IMR-90 (cell line): ENCODE results near the gene SPRR4. TPM values are rescaled to one million over a fixed set of nuclear protein-coding genes. Genes with fewer than 3 reads are reported as not detected.

Experiments
- ATAC-seq: fragments of 200-7000 bp; cut with Tn5 transposase; 2 replicates; pipeline ENCODE4 v1.9.1; 2020; ENCODE audit warnings: low read depth, mild to moderate bottlenecking, moderate library complexity
- BruUV-seq: library from RNA; stranded (reverse); fragments of 400-500 nt; replicated peaks from 2 replicates; lab custom pipeline; 2021; lab: Mats Ljungman, UMichigan
- CTCF ChIA-PET: fragments of 300-600 bp; formaldehyde crosslinking; extraction: SDS; loops from one replicate; lab custom pipeline; 2021; ENCODE audit warnings: antibody characterized with exemption; lab: Yijun Ruan, JAX
- POLR2A ChIA-PET: fragments of 300-600 bp; sonication (Branson Sonifier 250); formaldehyde crosslinking; loops from one replicate; lab custom pipeline; 2022; ENCODE audit warnings: antibody characterized with exemption; ENCODE audit not compliant: unreplicated experiment; lab: Charles Lee
- DNase-seq: peaks from one replicate; pipeline ENCODE4 v3.0.0; 2013
- H2AFZ ChIP-seq: replicated peaks from 2 replicates; pipeline ENCODE3; 2013; ENCODE audit warnings: low read length, mild to moderate bottlenecking; ENCODE audit not compliant: poor library complexity
- H2AK5ac ChIP-seq: 2 replicates; pipeline ENCODE4 v1.6.1; 2013; ENCODE audit warnings: low read depth, low read length, inconsistent platforms
- H2AK9ac ChIP-seq: replicated peaks from 2 replicates; pipeline ENCODE3; 2013; ENCODE audit warnings: mild to moderate bottlenecking, low read depth, low read length, moderate library complexity; ENCODE audit not compliant: poor library complexity
- H2BK120ac ChIP-seq: 2 replicates; pipeline ENCODE4 v1.6.1; 2013; ENCODE audit warnings: low read depth, low read length, inconsistent platforms
- H2BK15ac ChIP-seq: 3 replicates; pipeline ENCODE4 v1.6.1; 2013; ENCODE audit warnings: low read depth, low read length, inconsistent platforms
- H2BK20ac ChIP-seq: 2 replicates; pipeline ENCODE4 v1.6.1; 2013; ENCODE audit warnings: low read depth, mild to moderate bottlenecking, inconsistent platforms, low read length, moderate library complexity
- H2BK5ac ChIP-seq: 2 replicates; pipeline ENCODE4 v1.6.1; 2013; ENCODE audit warnings: mild to moderate bottlenecking, low read depth, low read length, inconsistent platforms; ENCODE audit not compliant: poor library complexity, severe bottlenecking
- H3K14ac ChIP-seq: replicated peaks from 2 replicates; pipeline ENCODE4 v1.6.1; 2013; ENCODE audit warnings: low read depth, low read length, inconsistent platforms
- H3K18ac ChIP-seq: 2 replicates; pipeline ENCODE4 v1.6.1; 2013; ENCODE audit warnings: low read depth, low read length, control low read depth
- H3K23ac ChIP-seq: 2 replicates; pipeline ENCODE4 v1.6.1; 2013; ENCODE audit warnings: low read depth, low read length, inconsistent platforms
- H3K27ac ChIP-seq: 2 replicates; pipeline ENCODE4 v1.5.1; 2013; ENCODE audit warnings: mild to moderate bottlenecking, control low read depth, low read length; ENCODE audit not compliant: insufficient read depth
- H3K27me3 ChIP-seq: 2 replicates; pipeline ENCODE4 v1.6.1; 2013; ENCODE audit warnings: low read length; ENCODE audit not compliant: control insufficient read depth, insufficient read depth
- H3K36me3 ChIP-seq: 2 replicates; pipeline ENCODE4 v1.6.1; 2013; ENCODE audit warnings: low read length, mixed read lengths; ENCODE audit not compliant: control insufficient read depth, insufficient read depth
- H3K4ac ChIP-seq: 2 replicates; pipeline ENCODE4 v1.6.1; 2013; ENCODE audit warnings: low read depth, low read length, inconsistent platforms
- H3K4me1 ChIP-seq: 2 replicates; pipeline ENCODE4 v1.6.1; 2013; ENCODE audit warnings: low read length, mixed read lengths; ENCODE audit not compliant: control insufficient read depth, insufficient read depth
- H3K4me2 ChIP-seq: 2 replicates; pipeline ENCODE4 v1.6.1; 2013; ENCODE audit warnings: low read depth, mild to moderate bottlenecking, control low read depth, low read length, moderate library complexity
- H3K4me3 ChIP-seq: 2 replicates; pipeline ENCODE4 v1.5.1; 2013; ENCODE audit warnings: low read depth, mild to moderate bottlenecking, control low read depth, low read length, moderate library complexity; ENCODE audit not compliant: insufficient read depth
- H3K56ac ChIP-seq: 2 replicates; pipeline ENCODE4 v1.6.1; 2013; ENCODE audit warnings: low read length, inconsistent platforms; ENCODE audit not compliant: insufficient read depth; ENCODE audit errors: extremely low read depth
- H3K79me1 ChIP-seq, 2 experiments: 2 replicates each; pipeline ENCODE4 v1.6.1; 2013; ENCODE audit warnings: low read length in 2 of 2, inconsistent platforms in 1 of 2, low read depth in 1 of 2
- H3K9ac ChIP-seq: 2 replicates; pipeline ENCODE4 v1.6.1; 2013; ENCODE audit warnings: low read depth, low read length, control low read depth
- H3K9me1 ChIP-seq: 2 replicates; pipeline ENCODE4 v1.6.1; 2013; ENCODE audit warnings: low read length, inconsistent platforms; ENCODE audit not compliant: insufficient read depth
- H3K9me3 ChIP-seq: 2 replicates; pipeline ENCODE4 v1.6.1; 2013; ENCODE audit warnings: low read length; ENCODE audit not compliant: control insufficient read depth, insufficient read depth
- H4K20me1 ChIP-seq: 2 replicates; pipeline ENCODE4 v1.6.1; 2013; ENCODE audit warnings: low read length, inconsistent platforms; ENCODE audit not compliant: insufficient read depth
- H4K5ac ChIP-seq: 2 replicates; pipeline ENCODE4 v1.6.1; 2013; ENCODE audit warnings: mild to moderate bottlenecking, low read depth, low read length, control low read depth
- H4K8ac ChIP-seq, 2 experiments: 2 replicates each; pipeline ENCODE4 v1.6.1; 2013; ENCODE audit warnings: low read depth in 2 of 2, low read length in 2 of 2, control low read depth in 1 of 2, inconsistent platforms in 1 of 2
- H4K91ac ChIP-seq: 2 replicates; pipeline ENCODE4 v1.6.1; 2013; ENCODE audit warnings: low read depth, low read length, inconsistent platforms; ENCODE audit not compliant: insufficient read depth
- CTCF ChIP-seq: conservative IDR thresholded peaks from 2 replicates; pipeline ENCODE4 v1.5.1; 2012; ENCODE audit warnings: mild to moderate bottlenecking, low read depth, low read length, improper control_type of control experiment
- RFX5 ChIP-seq: IDR thresholded peaks from 2 replicates; pipeline ENCODE4 v1.8.0; 2012; ENCODE audit warnings: low read depth, mild to moderate bottlenecking, low read length, moderate library complexity
- WGBS, 2 experiments: methylation state at CpG; one replicate each; pipeline versions ENCODE4 v1.1.5 to v1.1.7; 2013; ENCODE audit warnings: missing lambda C conversion rate in 2 of 2; ENCODE audit not compliant: insufficient read length in 1 of 2; ENCODE audit errors: extremely low coverage in 2 of 2; 5-methylcytosine and 5-hydroxymethylcytosine counted together
- dilution Hi-C: fragments of 300-500 bp; cut with HindIII; formaldehyde crosslinking; loops from one replicate; pipeline ENCODE4 v1.14.3; 2018; ENCODE audit warnings: low sequenced_read_pairs; ENCODE audit not compliant: unreplicated experiment
- in situ Hi-C: fragments of 300-500 bp; cut with MboI; formaldehyde crosslinking; loops from 3 replicates; pipeline ENCODE4 v1.14.3; 2019; ENCODE audit warnings: low sequenced_read_pairs, inconsistent platforms, mixed read lengths
- intact Hi-C: fragments of 100-400 bp; cut with micrococcal nuclease; formaldehyde crosslinking; loops from 2 replicates; pipeline ENCODE4 v1.10.0; 2022
- polyA plus RNA-seq, 3 experiments: library from polyadenylated mRNA; depleted of rRNA; stranded (reverse); fragments of >200 nt; gene quantifications; 2 replicates each; pipeline ENCODE4 v1.2.3, GENCODE V29; 2012; ENCODE audit warnings: low replicate concordance in 1 of 3
- total RNA-seq: library from RNA; depleted of rRNA; stranded (reverse); fragments of >200 nt; gene quantifications from 2 replicates; pipeline ENCODE4 v1.2.3, GENCODE V29; 2012

The SPRR4 gene
- total and polyA plus RNA-seq, 2 of the 4 experiments (the other 2 are of a cell fraction): not detected

GRCh38 chr1:152999818-153000217, 29.4 kb downstream of the SPRR4 start:
- Histone ChIP-seq H3K4me2 (no peak overlapping the region), H3K27me3 (no peaks in the 10 kb centered on the region), H4K5ac (no peak overlapping the region), H3K4ac (no peak overlapping the region), H3K56ac (no peak overlapping the region), H4K8ac (no peak overlapping the region), H3K27ac (no peak overlapping the region), H3K9me3 (no peaks in the 10 kb centered on the region), H2BK120ac (no peak overlapping the region), H2BK20ac (no peak overlapping the region), H3K9me1 (no peaks in the 10 kb centered on the region), H2AK5ac (no peak overlapping the region), H3K18ac (no peak overlapping the region), H2AFZ (no peak overlapping the region), H2BK5ac (no peak overlapping the region), H3K23ac (no peak overlapping the region), H3K4me3 (no peak overlapping the region), H3K79me1 (no peaks in the 10 kb centered on the region), H3K36me3 (no peaks in the 10 kb centered on the region), H4K91ac (no peak overlapping the region), H3K14ac (no peak overlapping the region), H4K20me1 (no peaks in the 10 kb centered on the region), H2AK9ac (no peak overlapping the region), H3K4me1 (no peaks in the 10 kb centered on the region), H2BK15ac (no peak overlapping the region), H3K9ac (no peak overlapping the region)
- POLR2A ChIA-PET: no interaction called here
- no peak for ATAC-seq
- 30% methylated on average over 2 of the region's 6 CpGs; no CpG with 5 or more reads in 1 of the 2 experiments for WGBS, 2 experiments
- in situ Hi-C loops (no loop called here), intact Hi-C loops (no loop called here), dilution Hi-C loops (no loop called here)
- no TSS peak for BruUV-seq
- CTCF ChIA-PET: no interaction called here
- no peak for DNase-seq
- TF ChIP-seq CTCF: no peak
- TF ChIP-seq RFX5: no peak
